BLaER1 treated with 17β-estradiol and CSF1 and Interleukin-3, amounts not matched to agents 10 nM and 100 nM (cell line): ENCODE results near the gene RPL31.
A peak's percentile ranks its signal among the peaks of the same experiment; 100 is the strongest.

Experiments
- H3K27ac ChIP-seq, 11 experiments: shearing (Covaris generic); formaldehyde crosslinking; 2 replicates each; pipeline ENCODE4 v1.8.1; 2022
- H3K27me3 ChIP-seq, 11 experiments: shearing (Covaris generic); formaldehyde crosslinking; 2 replicates each; pipeline ENCODE4 v1.8.1; 2022
- H3K36me3 ChIP-seq, 11 experiments: shearing (Covaris generic); formaldehyde crosslinking; 2 replicates each; pipeline ENCODE4 v1.8.1; 2022
- H3K4me1 ChIP-seq, 10 experiments: shearing (Covaris generic); formaldehyde crosslinking; 2 replicates each; pipeline ENCODE4 v1.8.1; 2022
- H3K4me2 ChIP-seq, 11 experiments: shearing (Covaris generic); formaldehyde crosslinking; 2 replicates each; pipeline ENCODE4 v1.8.1; 2022
- H3K4me3 ChIP-seq, 10 experiments: shearing (Covaris generic); formaldehyde crosslinking; 2 replicates each; pipeline ENCODE4 v1.8.1; 2022
- H3K9ac ChIP-seq, 11 experiments: shearing (Covaris generic); formaldehyde crosslinking; 2 replicates each; pipeline ENCODE4 v1.8.1; 2022
- H3K9me3 ChIP-seq, 11 experiments: shearing (Covaris generic); formaldehyde crosslinking; replicated peaks in 1 of 11; 2 replicates each; pipeline ENCODE4 v1.8.1; 2022
- H4K20me1 ChIP-seq, 11 experiments: shearing (Covaris generic); formaldehyde crosslinking; 2 replicates each; pipeline ENCODE4 v1.8.1; 2022
- Cebpa-rat ChIP-seq, 11 experiments: shearing (Covaris generic); IDR thresholded peaks; 2 replicates each; pipeline ENCODE4 v1.8.1; 2022

RPL31 gene

DNA sequence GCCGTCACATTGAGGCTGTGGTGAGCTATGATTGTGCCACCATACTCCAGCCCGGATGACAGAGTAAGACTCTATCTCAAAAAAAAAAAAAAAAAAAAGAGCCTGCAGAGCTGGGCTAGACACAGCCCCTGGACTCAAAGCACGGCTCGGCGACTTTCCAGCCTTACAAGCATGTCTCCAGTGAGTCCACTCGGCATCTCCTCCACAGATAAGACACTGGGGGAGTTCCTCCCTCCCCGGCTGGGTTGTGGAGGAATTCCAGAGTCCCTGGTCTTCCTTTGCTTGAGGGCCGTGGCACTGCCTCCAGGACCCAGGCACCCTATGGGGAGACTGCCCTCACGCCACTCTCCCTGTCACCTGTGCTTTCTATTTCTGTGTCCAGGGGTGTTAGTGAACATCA, 30.9 kb upstream of the RPL31 start:
- Histone ChIP-seq H3K9ac (no peak overlapping the region), H3K27ac (no peak overlapping the region), H4K20me1 (no peaks in the 10 kb centered on the region), H3K4me3 (no peak overlapping the region), H3K27me3 (no peaks in the 10 kb centered on the region), H3K36me3 (no peaks in the 10 kb centered on the region), H3K4me2 (no peak overlapping the region), H3K4me1 (peaks cover 4 to 23% (median 21%) of the 10 kb centered on the region in 10 experiments), H3K9me3 (no peaks in the 10 kb centered on the region)
- no peak for TF ChIP-seq Cebpa-rat (IDR thresholded peaks at IDR 0.05)

DNA sequence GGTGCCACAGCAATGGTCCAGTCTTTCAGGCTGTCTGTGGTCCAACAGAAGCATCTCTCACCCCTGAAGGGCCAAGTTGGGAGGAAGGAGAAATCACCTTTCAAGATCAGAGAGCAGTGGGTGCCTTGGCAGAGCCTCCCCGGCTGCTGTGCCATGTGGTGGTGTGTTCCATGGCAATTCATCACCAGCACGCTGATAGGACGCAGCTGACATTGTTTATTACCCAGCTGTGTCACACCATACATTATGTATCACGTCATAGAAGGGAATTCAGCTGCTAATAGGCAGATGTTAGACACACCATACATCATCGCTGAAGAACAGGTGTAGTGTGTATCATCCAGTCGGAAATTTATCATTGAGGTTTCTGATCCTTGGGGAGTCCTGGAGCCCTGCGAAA, 29.6 kb upstream of the RPL31 start:
- Histone ChIP-seq H3K36me3 (no peaks in the 10 kb centered on the region), H3K4me3 (no peak overlapping the region), H3K9me3 (no peaks in the 10 kb centered on the region), H3K4me1 (peaks cover 16 to 36% (median 33%) of the 10 kb centered on the region in 10 experiments), H3K27me3 (no peaks in the 10 kb centered on the region), H3K9ac (no peak overlapping the region), H3K27ac (no peak overlapping the region), H3K4me2 (no peak overlapping the region), H4K20me1 (no peaks in the 10 kb centered on the region; a peak in 1 of 22 replicates)
- TF ChIP-seq Cebpa-rat (IDR thresholded peaks at IDR 0.05) = no peak

DNA sequence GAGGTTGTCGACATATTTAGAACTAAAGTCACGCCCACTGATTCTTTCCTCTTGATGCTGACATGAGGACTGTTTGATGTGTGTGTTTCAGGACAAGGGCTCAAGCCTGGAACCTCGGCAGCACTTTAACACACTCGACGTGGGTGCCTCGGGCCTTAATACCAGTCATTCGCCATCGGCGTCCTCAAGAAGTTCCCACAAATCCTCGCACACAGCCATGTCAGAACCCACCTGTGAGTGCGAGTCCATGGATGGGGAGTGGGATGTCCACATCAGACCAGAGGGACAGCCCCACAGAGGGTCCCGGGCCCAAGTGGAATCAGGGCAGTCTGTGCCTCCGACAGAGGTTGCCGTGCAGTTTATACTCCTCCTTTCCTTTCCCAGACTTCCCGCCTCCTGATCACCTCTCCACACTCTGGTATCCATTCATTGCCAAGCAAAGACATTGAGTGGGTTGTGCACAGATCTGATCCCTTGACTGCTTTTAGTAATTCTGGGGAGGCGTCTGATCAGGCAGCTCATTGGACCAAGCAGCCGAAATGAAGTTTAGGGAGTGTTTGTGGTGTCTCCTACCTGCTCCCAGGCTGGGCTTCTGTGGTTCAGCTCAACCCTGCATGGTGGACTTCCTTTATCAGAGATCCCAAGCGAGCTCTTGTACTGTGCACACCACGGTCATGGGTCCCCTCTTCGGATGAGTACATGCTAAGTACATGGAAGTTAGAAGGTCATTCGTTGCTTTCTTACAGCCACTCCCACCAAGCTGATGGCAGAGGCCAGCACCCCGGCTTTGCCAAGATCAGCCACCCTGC, 27.2 kb upstream of the RPL31 start:
- Histone ChIP-seq H3K27ac (no peak overlapping the region), H3K4me2 (peak overlapping the region in 7 of 11 experiments; percentile 81 to 96 (median 90); a peak in 12 of 22 replicates), H3K36me3 (no peaks in the 10 kb centered on the region), H4K20me1 (no peaks in the 10 kb centered on the region; a peak in 1 of 22 replicates), H3K9ac (no peak overlapping the region), H3K9me3 (no peaks in the 10 kb centered on the region), H3K4me3 (no peak overlapping the region), H3K4me1 (peaks cover 38 to 60% (median 57%) of the 10 kb centered on the region in 10 experiments), H3K27me3 (no peaks in the 10 kb centered on the region)
- no peak for TF ChIP-seq Cebpa-rat (IDR thresholded peaks at IDR 0.05)

DNA sequence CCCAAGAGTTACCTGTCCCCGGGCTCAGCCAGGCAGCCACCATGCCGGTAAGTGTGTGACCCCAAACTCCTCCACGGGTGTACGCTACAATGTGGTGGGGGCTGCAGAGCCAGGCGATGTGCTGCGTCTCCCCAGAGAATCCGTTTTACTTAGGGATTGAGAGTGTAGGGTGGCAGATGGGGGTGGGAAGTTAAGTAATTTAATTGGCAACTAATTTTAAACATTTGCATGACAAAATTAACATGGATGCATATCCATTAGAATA, 26.6 kb upstream of the RPL31 start:
- no peak overlapping the region for H3K27ac ChIP-seq
- no peaks in the 10 kb centered on the region for H3K9me3 ChIP-seq
- H3K4me2 ChIP-seq = peak overlapping the region in 8 of 11 experiments; percentile 81 to 96 (median 88); a peak in 11 of 22 replicates
- H3K27me3 ChIP-seq = no peaks in the 10 kb centered on the region
- no peak for TF ChIP-seq Cebpa-rat (IDR thresholded peaks at IDR 0.05)
- no peaks in the 10 kb centered on the region for H3K36me3 ChIP-seq
- H3K4me1 ChIP-seq = peaks cover 38 to 64% (median 60%) of the 10 kb centered on the region in 10 experiments
- no peak overlapping the region for H3K9ac ChIP-seq
- no peaks in the 10 kb centered on the region; a peak in 1 of 22 replicates for H4K20me1 ChIP-seq
- H3K4me3 ChIP-seq = no peak overlapping the region

DNA sequence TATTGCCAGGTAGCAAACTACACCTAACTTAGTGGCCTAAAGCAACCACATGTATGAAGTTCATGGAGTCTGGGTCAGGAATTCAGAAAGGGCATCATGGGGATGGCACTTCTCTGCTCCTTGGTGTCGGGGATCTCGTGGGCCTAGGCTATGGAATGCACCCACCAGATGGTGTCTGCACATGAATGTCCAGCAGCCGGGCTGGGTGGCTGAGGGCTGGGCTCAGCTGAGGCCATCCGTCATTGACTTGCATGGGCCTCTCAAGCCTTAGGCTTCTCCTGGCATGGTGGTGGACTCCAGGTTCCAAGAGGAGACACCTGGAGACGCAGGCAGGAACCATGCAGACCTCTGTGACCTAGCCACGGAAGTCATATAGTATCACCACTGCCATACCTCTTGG, 26.0 kb upstream of the RPL31 start:
- Histone ChIP-seq H3K4me2 (peak overlapping the region; percentile 78 to 96 (median 90)), H3K27ac (peak overlapping the region in 8 of 11 experiments; percentile 48 to 75 (median 63); a peak in 11 of 22 replicates), H3K27me3 (no peaks in the 10 kb centered on the region), H3K36me3 (no peaks in the 10 kb centered on the region), H4K20me1 (no peaks in the 10 kb centered on the region; a peak in 1 of 22 replicates), H3K9ac (peak overlapping the region in 6 of 11 experiments; percentile 41 to 73 (median 63); a peak in 9 of 22 replicates), H3K4me1 (peaks cover 40 to 70% (median 66%) of the 10 kb centered on the region in 10 experiments), H3K9me3 (no peaks in the 10 kb centered on the region), H3K4me3 (peak overlapping the region in 4 of 10 experiments; percentile 38 to 50 (median 42); a peak in 6 of 20 replicates)
- no peak for TF ChIP-seq Cebpa-rat (IDR thresholded peaks at IDR 0.05)

DNA sequence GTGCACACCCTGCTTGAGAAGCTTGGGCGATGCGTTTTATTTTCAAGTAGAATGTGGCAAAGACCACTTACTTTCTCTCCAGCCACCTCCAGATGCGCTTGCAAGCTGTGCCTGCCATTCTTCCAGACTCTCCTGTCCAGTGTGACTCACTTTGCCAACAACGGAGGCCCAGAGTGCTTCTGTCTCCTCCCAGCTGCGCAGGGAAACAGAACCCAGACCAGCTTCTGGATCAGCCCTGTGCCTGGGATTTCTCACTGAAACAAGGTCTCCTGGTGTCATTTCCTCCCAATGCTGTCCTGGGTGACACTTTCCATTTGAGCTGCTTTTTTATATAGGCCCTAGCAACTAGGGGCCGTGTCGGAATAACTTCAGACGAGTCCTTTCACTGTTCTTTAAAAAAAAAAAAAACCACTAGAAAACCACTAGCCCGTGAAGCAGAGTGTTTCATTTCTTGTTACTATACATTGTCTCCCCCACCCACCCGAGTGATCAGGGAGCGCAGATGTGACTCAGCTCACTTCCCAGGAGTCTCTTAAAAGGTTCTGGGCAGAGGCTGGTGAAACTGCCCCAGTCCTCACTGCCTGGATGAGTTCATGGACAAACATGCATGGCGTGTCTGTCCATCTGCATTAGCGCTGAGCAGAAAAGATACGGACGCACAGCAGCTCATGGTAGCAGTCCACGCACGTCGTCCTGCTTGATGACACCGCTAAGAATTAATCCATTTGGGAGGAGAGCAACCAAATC, 25.3 kb upstream of the RPL31 start:
- Histone ChIP-seq H3K4me1 (peaks cover 43 to 75% (median 70%) of the 10 kb centered on the region in 10 experiments), H4K20me1 (no peaks in the 10 kb centered on the region; a peak in 1 of 22 replicates), H3K4me2 (peak overlapping the region; percentile 78 to 96 (median 90)), H3K4me3 (peak overlapping the region; percentile 16 to 50 (median 36); a peak in 18 of 20 replicates), H3K27me3 (no peaks in the 10 kb centered on the region), H3K9ac (peak overlapping the region; percentile 16 to 73 (median 48); a peak in 18 of 22 replicates), H3K36me3 (no peaks in the 10 kb centered on the region), H3K9me3 (no peaks in the 10 kb centered on the region), H3K27ac (peak overlapping the region in 9 of 11 experiments; percentile 36 to 76 (median 59); a peak in 18 of 22 replicates)
- no peak for TF ChIP-seq Cebpa-rat (IDR thresholded peaks at IDR 0.05)

DNA sequence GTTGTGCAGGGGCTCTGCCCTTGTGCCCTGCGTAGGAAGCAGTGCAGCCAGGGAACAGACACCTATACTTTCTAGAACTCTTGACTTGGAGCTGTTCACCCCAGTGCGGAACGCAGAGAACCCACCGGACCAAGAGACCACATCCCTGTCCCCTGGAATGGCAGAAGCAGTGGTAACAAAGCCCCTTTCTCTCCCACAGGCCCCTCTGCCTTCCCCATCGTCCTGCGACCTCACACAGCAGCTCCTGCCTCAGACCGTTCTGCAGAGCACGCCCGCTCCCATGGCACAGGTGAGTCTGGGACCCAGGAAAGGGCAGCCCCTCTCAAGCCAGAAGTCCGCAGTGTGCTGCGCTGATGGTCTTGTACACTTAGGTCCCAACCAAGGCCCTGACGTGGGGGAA, 24.6 kb upstream of the RPL31 start:
- no peak for TF ChIP-seq Cebpa-rat (IDR thresholded peaks at IDR 0.05)
- Histone ChIP-seq H3K9ac (peak overlapping the region in 9 of 11 experiments; percentile 26 to 73 (median 60); a peak in 15 of 22 replicates), H3K4me1 (peaks cover 43 to 75% (median 70%) of the 10 kb centered on the region in 10 experiments), H4K20me1 (no peaks in the 10 kb centered on the region; a peak in 1 of 22 replicates), H3K4me3 (peak overlapping the region in 8 of 10 experiments; percentile 23 to 50 (median 40); a peak in 14 of 20 replicates), H3K27ac (peak overlapping the region in 8 of 11 experiments; percentile 13 to 76 (median 63); a peak in 15 of 22 replicates), H3K4me2 (peak overlapping the region; percentile 78 to 96 (median 90)), H3K9me3 (no peaks in the 10 kb centered on the region), H3K27me3 (no peaks in the 10 kb centered on the region), H3K36me3 (no peaks in the 10 kb centered on the region)

DNA sequence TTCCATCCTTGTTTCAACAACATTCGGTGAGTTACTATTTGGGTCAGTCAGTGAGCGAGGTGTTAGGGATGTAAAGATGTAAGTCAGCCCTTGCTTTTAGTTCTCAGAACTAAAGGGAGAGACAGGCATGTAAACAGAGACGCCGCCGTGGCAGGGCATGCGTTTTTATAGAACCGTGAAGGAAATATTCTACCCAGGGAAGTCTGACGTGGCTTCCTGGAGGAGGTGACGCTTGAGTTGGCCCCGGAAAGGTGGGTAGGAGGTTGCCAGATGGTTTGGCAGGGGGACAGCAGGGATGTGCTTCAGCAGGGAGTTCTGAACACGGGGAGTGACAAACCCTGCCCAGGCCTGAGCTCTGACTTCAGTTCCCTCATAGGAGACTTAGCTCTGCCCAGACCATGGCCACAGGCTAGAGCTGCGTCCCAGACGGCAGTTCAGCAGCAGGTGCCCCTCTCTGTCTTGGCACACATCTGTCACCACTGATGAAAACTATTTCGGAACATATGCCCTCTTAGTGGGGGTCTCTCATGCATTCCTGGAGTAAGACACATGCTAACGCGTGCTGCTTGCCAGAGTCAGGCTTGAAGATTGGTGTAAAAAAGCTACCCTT, 23.4 kb upstream of the RPL31 start:
- H3K27me3 ChIP-seq = no peaks in the 10 kb centered on the region
- no peaks in the 10 kb centered on the region for H3K36me3 ChIP-seq
- H3K9ac ChIP-seq = peak overlapping the region; percentile 0 to 73 (median 53); a peak in 18 of 22 replicates
- H4K20me1 ChIP-seq = no peaks in the 10 kb centered on the region; a peak in 1 of 22 replicates
- H3K4me1 ChIP-seq = peaks cover 43 to 75% (median 70%) of the 10 kb centered on the region in 10 experiments
- peak overlapping the region in 9 of 10 experiments; percentile 6 to 54 (median 32); a peak in 13 of 20 replicates for H3K4me3 ChIP-seq
- peak overlapping the region in 9 of 11 experiments; percentile 18 to 76 (median 59); a peak in 17 of 22 replicates for H3K27ac ChIP-seq
- no peaks in the 10 kb centered on the region for H3K9me3 ChIP-seq
- H3K4me2 ChIP-seq = peak overlapping the region; percentile 78 to 96 (median 90)
- no peak for TF ChIP-seq Cebpa-rat (IDR thresholded peaks at IDR 0.05)
